Measurements from ENCODE around the gene ZNF37A.
"Not testable (repeated sequence)": the region's sequence is repeated elsewhere in the genome, so short reads cannot be mapped to it uniquely, and the experiment has no call there.

ZNF37A gene

GRCh38 chr10:38094158-38094926 lies at the start of gene ZNF37A:
ZNF37A (plus strand) TSS chr10:38094337; CDS start chr10:38096618, 2,281 bp downstream.
- DNase-seq (ENCODE audit: low read depth), result peak; percentile 94

GRCh38 chr10:38045129-38045528 lies 49.0 kb upstream of the ZNF37A start:
- DNase-seq (ENCODE audit: low read depth), result no peak

GRCh38 chr10:38047666-38048065 lies 46.5 kb upstream of the ZNF37A start:
- no peak for DNase-seq (ENCODE audit: low read depth)

- DNase-seq (ENCODE audit: low read depth), result no peak
Measured at GRCh38 chr10:38050212-38050611, 43.9 kb upstream of the ZNF37A start.

- peak; percentile 64 for DNase-seq (ENCODE audit: low read depth)
Measured at GRCh38 chr10:38054361-38054797, 39.8 kb upstream of the ZNF37A start.

GRCh38 chr10:38055274-38055894 lies 38.8 kb upstream of the ZNF37A start:
- DNase-seq (ENCODE audit: low read depth), result not testable (repeated sequence)

- peak; percentile 84 for DNase-seq (ENCODE audit: low read depth)
Measured at GRCh38 chr10:38069663-38070062, 24.5 kb upstream of the ZNF37A start.

- DNase-seq (ENCODE audit: low read depth), result no peak
Measured at GRCh38 chr10:38070501-38070900, 23.6 kb upstream of the ZNF37A start.

GRCh38 chr10:38072552-38072951 lies 21.6 kb upstream of the ZNF37A start:
- no peak for DNase-seq (ENCODE audit: low read depth)

- DNase-seq (ENCODE audit: low read depth), result no peak
Measured at GRCh38 chr10:38076687-38077086, 17.4 kb upstream of the ZNF37A start.

GRCh38 chr10:38093318-38093717 lies 819 bp upstream of the ZNF37A start:
- DNase-seq (ENCODE audit: low read depth), result not testable (repeated sequence)

- no peak for DNase-seq (ENCODE audit: low read depth)
Measured at GRCh38 chr10:38093816-38094157, 350 bp upstream of the ZNF37A start.

GRCh38 chr10:38094927-38095574 lies 914 bp downstream of the ZNF37A start:
- no peak for DNase-seq (ENCODE audit: low read depth)

- no peak for DNase-seq (ENCODE audit: low read depth)
Measured at GRCh38 chr10:38102880-38103279, 8.7 kb downstream of the ZNF37A start.

GRCh38 chr10:38103756-38104155 lies 9.6 kb downstream of the ZNF37A start:
- DNase-seq (ENCODE audit: low read depth), result no peak

GRCh38 chr10:38112159-38112558 lies 18.0 kb downstream of the ZNF37A start:
- no peak for DNase-seq (ENCODE audit: low read depth)

GRCh38 chr10:38118072-38118807 lies 24.1 kb downstream of the ZNF37A start:
- DNase-seq (ENCODE audit: low read depth), result peak; percentile 22

- DNase-seq (ENCODE audit: low read depth), result no peak
Measured at GRCh38 chr10:38119038-38119437, 24.9 kb downstream of the ZNF37A start.

GRCh38 chr10:38127812-38128211 lies 33.7 kb downstream of the ZNF37A start:
- DNase-seq (ENCODE audit: low read depth), result no peak

GRCh38 chr10:38143587-38143986 lies 49.5 kb downstream of the ZNF37A start:
- peak; percentile 8 for DNase-seq (ENCODE audit: low read depth)

GRCh38 chr10:38146579-38147333 lies 52.6 kb downstream of the ZNF37A start:
- DNase-seq (ENCODE audit: low read depth), result no peak

- DNase-seq (ENCODE audit: low read depth), result no peak
Measured at GRCh38 chr10:38147686-38148085, 53.5 kb downstream of the ZNF37A start.

All from ELR (cell line).